ENCODE measurements around the gene RHCG.

Gene RHCG

DNA sequence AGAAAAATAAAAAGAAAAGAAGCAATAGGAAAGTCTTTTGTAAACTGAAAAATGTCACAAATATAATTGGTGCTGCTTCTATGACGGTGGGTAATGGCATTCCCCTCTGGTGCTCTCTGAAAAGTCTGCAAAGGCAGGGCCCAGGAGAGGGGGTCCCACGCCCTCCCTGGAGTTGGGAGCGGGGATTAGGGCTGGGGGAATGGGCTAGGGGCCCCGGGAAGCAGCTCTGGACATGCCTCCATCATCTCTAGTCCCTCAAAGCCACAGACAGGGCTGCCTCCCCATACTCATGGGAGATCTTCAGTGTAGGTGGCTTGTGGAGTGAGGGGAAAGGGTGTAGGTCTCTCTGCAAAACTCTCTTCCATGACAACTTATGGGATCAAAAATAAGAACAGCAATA, 7.8 kb upstream of the RHCG start:
- no peak for DNase-seq (ENCODE audit: low read depth, low spot score)

DNA sequence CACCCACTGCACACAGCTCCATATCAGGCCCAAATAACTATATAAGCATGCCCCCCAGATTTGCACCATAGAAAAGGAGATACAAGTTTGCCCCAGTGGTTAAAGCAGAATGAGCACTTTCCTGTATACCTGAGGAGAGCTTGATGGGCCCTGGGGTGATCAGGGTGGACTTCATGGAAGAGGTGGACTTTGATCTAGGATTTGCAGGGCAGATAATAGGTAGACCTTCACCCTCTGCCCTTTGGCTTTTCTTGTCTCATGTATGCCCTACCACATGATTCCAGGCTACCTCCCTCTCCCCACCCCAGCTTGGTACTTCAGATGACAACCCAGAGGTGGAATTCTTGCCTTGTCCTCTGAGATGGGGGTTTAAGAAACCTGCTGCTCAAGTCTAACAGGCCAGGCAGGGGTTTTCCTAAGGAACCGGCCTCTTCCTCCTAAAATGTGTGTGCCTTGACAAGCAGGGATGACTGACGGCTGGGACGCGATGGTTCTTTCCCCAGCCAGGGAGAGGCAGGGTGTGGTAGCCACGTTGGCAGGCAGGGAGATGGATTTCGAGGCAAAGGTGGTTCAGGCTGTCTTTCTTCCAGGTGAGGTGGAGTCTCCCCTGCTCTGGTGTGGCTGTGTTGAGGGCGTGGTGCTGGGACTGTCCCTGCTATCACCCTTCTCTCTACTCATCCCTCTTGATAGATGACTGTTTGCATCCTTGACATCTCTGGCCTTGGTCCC, 6.6 kb upstream of the RHCG start:
- DNase-seq (ENCODE audit: low read depth, low spot score) = no peak

DNA sequence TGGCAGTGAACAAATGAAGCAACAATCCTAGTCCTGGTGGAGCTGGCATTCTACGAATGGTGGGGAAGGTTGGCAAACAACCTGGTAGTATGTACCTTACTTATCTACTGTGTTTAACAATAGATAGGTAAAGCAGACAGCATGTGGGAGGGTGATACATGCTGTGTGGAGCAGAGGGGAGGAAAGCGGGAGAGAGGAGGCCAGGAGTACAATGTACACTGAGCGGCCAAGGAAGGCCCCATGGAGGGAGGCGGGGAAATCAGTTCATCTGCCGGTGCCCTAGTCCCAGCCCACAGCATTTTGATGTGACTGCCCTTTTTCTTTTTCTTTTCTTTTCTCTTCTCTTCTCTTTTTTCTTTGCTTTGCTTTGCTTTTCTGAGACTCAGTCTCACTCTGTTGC, 5.3 kb upstream of the RHCG start:
- no peak for DNase-seq (ENCODE audit: low read depth, low spot score)

DNA sequence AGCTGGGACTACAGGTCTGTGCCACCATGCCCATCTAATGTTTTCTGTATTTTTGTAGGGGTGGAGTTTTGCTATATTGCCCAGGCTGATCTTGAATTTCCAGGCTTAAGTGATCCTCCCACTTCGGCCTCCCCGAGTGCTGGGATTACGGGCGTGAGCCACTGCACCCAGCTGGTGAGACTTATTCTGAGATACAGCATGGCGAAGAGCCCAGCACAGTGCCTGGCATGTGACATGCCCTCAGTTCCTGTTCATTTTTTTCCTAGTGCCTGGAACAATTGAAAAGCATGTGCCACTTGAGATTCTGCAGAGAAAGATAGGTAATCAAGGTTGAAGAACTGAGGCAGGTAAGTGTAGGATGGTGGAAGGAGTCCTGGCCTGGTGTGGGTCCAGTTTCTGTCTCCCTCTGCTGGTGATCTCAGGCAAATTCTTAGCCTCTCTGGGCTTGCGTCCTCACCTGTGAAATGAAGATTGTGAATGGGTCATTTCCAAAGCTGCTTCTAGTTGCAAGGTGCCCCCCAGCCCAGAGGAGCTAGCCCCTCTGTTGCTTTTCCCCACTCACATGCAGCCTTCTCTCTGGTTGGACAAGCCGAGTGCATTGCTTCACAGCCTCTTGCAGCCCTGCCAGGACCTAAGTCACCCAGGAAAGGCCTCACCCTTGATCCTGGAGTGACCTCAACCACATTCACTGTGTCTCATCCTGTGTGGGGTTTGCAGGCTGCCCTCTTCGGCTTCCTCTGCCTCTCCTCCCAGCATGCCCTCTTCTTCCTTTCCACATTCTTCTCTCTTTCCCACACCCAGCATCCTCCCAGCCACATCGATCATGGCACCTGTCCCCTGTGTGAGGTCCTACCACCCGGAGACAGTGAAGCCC, 4.3 kb upstream of the RHCG start:
- DNase-seq (ENCODE audit: low read depth, low spot score) = no peak

DNA sequence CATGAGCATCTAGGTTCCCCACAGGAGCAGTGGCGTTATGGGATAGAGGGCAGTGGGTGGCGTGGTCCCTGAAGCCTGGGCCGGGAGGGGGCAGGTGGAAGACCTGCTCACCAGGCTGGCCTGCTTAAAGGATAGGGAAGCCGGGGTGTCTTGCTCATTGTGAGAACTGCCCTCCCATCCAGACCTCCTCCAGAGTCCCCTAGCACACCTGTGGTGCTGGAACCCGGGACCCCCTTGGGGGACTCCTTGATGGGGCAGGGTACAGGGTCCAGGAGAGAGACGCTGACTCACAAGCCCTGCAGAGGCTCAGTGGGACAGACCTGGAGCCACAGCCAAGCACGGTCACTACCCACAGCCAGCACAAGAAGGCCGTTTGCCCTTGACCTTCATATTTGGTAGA, 2.8 kb upstream of the RHCG start:
- DNase-seq (ENCODE audit: low read depth, low spot score) = no peak

DNA sequence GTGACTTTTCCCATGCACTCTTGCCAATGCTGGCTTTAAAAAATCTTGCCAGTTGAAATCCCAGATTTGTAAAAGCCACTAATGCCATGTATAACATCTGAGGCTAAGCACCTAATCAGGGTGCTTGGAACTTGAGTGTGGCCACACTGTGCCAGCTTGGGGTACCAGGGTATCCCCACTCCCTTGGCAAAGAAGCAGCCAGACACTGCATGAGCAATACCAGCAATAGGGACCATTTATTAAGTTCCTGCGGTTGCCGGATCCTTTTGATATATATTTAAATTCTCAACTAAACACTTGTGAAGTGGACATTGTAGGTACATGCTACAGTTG, 2.2 kb upstream of the RHCG start:
- DNase-seq (ENCODE audit: low read depth, low spot score) = no peak

DNA sequence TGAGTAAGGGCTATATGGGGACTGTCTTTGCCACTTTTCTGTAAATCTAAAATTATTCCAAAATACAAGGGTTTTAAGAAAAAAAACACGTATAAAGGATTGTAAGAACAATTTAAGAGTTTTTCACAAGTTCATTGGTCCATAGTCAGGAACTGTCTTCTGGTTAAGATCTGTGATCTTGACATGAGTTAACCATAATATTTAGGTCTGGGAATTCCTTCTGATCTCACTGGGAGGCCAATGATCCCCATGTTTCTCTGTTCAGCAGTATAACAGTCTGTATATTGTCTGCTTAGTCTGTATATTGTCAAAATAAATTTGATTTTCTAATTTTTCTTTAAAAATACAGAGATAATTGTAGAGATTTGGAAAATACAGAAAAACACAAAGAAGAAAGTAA, 848 bp upstream of the RHCG start:
- DNase-seq (ENCODE audit: low read depth, low spot score) = no peak

DNA sequence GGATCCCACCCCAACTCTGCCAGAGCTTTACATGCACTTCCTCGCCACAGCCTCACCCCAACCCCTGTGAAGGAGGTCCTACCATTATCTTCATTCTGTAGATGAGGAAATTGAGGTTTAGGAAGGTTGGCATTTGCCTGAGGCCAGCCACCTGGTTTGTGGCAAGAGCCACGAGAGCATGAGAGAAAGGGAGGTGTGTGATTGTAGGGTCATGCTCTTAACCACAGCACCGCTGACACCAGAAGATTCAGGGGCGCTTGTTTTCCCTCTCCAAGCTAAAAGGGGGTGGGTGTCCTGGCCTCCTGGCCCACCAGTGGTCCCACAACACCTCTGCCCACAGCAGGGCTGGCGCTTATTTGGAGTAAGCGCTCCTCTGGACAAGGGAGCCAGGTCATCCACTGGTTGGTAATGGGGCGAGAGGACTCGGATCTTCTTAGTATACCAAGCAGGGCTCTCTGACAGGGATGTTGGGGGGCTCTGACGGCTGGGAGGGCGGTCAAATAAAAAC, 691 bp downstream of the RHCG start:
- no peak for DNase-seq (ENCODE audit: low read depth, low spot score)

DNA sequence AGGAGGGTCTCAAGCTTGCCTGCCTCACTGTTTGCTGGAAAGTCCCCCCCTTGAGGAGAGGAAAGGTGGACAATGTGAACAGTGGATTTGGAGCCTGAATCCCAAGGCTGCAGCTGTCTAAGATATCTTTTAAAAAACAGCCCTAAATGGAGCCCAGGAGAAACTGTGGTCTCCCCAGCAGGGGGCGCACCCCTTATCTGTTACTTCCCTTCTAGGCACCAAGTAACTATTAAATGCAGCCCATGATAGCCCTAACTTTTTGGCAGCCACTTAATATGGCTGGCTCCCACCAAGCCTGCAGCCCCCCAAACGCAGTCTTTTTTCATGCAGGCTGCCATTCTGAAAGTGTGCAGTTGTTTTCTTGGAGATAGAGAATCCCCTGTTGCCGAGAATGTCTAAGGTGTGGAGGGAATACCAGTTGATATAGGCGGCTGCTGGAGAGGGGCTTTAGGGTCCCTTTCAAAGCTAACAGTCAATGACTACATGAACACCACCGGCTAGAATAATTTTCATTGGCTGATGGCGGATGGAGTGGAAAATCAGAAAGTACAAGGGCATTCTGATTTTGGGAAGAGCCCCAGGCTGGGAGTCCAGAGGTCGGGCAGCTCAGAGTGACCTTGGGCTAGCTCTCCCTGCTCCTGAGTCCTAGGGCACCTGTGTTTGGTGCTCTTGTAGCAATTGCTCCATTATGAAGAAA, 1.3 kb downstream of the RHCG start:
- DNase-seq (ENCODE audit: low read depth, low spot score) = no peak

DNA sequence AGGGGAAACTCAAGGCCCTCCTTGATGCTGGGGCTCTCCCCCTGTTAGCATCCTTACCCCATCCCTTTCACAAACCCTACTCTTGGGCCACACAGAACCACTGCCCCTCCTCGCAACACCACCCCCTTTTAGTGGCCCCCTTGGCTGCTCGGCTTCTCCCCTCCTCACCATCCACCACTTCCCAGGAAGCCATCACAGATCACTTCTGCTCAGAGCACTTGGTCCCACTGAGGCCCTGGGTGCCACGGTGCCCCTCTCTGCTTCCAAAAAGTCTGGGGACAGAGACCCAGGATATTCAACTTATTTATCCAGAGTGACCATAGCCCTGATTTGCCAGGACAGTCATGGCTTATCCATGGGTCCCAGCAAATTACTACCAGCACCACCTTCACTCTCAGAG, 2.4 kb downstream of the RHCG start:
- DNase-seq (ENCODE audit: low read depth, low spot score) = no peak

DNA sequence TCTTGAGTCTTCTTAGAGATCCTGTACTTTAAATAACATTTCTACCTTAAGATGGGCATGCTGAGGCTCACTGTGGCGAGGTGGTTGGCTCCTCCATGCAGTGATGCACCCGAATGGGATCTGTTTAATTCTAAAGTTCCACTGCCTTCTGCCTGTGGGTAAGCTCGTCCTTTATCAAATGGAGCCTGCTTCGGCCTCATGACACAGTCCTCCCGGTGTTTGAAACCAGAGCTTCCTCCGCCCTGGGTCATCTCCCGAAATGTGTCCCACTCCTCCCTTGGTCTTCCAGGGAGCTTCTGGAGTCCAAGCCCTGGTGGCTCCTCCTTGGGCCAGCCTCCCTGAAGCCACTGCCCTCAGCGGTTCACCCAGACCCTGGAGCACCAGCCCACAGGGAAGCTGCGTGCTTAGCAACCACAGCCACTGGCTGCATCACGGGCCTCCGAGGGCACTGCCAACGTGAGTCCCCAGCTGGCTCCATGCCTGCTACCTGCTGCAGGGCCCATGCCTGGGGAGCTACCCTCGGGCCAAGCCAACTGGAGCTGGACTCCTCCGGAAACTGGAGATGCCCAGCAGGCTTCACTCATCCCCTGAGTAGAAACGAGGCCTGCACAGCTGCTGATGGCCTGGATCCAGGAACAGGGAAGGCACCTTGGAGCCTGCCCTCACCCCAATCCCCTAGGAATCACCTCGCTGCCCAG, 3.3 kb downstream of the RHCG start:
- no peak for DNase-seq (ENCODE audit: low read depth, low spot score)

DNA sequence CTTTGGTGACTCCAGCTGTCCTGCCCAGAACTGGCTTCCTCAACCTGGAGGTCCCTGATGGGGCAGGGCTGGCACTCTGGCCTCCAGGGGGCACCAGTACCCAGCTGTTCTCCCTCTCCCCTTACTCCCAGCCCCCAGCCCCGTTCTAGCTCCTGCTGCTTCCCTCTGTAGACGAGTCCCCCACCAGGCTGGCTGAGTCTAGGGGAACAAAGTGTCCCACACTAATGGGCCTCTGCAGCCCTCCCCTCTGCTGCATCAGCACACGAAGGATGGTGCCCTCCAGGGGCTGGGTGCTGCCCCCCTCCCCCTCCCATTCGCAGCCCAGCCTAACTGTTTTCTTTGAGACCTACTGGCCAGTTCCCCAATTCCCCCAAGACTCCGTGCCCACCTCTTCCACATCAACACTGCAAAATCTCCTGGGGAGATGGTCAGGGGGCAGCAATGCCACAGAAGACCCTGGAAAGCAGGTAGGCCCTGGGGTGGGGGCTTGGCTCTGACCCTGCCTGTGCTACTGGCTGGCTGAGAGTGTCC, 4.2 kb downstream of the RHCG start:
- no peak for DNase-seq (ENCODE audit: low read depth, low spot score)

DNA sequence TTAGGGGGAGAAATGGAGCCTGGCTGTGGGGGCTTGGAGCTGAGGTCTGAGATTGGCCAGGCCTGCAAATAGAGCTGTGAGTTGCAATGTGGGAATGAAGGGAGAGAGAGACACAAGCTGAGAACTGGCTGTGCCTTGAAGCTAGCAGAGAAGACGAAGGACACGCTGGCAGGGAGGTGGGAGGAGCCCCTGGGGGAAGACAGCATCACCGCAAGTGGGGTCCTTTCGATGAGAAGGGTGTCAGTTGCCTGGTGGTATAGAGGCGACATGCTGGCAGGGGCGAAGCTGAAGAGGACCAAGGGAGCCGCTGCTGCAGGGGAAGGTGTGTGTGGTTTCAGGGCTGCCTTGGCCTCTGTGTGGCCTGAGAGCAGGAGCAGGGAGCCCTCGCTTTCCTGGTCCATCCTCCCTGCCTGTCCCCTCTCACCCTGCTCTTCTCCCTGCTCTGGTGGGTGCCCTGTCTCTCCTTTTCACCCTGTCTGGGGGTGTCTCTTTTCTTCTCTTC, 5.5 kb downstream of the RHCG start:
- DNase-seq (ENCODE audit: low read depth, low spot score) = no peak

DNA sequence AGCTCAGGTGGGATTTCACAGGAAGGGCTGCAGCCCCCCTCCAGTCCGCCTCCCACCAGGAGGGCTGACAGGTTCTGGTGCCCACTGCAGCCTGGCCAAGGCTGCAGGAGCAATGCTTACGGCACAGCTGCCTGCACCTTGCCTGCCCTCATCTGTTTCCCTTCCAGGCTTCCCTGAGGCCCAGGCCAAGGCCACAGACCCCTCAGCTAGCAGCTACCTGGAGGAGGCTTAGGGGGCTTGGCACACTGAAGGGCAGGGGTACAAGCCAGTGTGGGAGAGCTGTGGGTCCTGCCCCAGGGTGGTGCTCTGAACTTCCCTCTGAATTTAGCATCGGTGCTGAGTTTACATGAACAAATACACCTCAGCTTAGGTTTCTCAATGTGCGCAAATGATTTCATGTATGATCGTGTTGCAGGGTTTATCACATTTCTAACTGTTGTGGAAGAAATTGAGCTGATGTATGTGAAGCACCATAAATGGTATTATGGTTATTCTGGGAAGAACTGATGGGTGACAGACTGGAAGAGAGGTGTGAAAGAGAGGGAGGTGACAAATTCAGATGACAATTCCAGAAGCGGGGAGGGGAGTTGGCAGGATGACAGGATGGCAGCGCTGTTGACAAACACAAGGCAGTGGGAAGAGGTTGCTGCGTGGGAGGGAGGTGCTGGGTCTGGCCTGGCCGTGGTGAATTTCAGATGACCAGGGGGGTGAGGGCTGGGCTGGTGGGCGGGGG, 6.1 kb downstream of the RHCG start:
- no peak for DNase-seq (ENCODE audit: low read depth, low spot score)

DNA sequence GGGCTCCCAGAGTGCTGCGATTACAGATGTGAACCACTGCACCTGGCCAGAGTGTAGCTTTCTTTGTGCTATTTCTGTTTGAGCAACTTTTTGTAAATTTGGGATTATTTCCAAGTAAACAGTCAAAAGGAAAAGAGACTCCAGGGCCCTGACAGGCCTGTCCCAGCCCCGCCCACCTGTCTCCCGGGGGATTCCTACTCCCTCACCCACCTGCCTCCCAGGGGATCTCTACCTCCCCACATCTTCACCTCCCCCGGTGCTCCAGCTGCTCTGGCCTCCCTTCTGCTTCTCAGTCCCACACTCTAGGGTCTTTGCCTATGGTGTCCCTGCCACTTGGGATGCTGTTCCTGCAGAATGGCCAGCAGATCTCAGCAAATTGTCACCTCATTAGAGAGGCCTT, 7.0 kb downstream of the RHCG start:
- no peak for DNase-seq (ENCODE audit: low read depth, low spot score)

DNA sequence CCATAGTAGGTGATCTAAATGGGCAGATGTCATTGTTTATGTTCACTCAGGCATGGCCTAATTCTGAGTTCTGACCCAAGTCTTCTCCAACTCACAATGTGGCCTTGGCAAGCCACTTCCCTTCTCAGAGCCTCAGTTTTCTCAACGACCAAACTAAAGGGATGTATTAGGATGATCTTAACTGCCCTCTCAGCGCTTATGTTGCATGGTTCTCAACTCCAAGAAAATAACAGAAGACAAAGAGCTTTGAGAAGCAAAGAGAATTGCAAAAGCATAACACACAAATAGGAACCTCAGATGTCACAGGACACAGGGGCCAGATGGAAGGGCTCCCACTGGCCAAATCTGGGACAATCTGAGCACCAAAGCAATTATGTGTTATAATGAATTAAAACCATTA, 8.6 kb downstream of the RHCG start:
- no peak for DNase-seq (ENCODE audit: low read depth, low spot score)

DNA sequence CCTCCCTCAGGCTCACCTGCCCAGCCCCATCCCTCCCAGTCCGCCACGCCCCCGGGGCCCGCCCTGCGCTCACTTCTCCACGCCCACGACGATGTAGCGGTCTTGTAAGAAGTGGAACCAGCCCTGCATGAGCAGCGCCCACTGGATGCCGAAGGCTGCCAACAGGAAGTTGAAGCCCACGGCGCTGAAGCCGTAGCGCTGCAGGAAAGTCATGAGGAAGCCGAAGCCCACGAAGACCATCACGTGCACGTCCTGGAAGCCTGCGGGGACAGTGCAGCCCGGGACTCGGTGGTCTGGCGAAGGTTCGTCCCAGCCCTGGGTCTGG, 9.7 kb downstream of the RHCG start:
- no peak for DNase-seq (ENCODE audit: low read depth, low spot score)

DNA sequence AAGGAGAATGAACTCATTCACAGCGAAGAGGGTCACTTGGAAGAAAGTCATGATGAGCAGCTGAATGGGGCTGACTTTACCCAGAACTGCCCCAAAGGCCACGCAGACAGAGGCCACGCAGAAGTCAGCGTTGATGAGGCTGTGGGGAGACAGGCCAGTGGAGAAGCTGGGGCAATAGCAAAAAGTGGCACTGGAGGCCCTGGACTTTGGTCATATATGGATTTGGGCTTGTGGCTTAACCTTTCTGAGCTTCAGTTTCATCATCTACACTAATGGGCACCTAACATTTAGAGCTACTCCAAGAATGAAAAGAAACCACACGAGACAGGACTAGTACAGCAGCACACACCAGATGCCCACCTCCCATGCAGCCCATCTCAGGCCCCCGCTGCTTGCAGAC, 13.3 kb downstream of the RHCG start:
- no peak for DNase-seq (ENCODE audit: low read depth, low spot score)

DNA sequence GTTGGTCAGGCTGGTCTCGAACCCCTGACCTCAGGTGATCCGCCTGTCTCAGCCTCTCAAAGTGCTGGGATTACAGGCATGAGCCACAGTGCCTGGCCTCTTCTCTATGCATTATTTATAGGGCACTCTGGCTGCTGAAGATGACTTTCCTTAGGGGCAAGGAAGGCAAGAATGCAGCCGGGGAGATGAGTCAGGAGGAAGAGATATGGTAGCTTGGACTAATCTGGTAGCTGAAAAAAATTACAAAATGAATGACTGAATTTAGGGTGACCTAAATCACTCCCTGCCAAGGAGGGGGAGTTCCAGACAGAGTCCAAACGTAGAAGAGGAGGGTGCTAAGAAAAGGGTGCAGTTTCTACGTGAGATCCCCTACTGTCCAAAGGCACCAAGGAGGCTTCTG, 14.2 kb downstream of the RHCG start:
- no peak for DNase-seq (ENCODE audit: low read depth, low spot score)

DNA sequence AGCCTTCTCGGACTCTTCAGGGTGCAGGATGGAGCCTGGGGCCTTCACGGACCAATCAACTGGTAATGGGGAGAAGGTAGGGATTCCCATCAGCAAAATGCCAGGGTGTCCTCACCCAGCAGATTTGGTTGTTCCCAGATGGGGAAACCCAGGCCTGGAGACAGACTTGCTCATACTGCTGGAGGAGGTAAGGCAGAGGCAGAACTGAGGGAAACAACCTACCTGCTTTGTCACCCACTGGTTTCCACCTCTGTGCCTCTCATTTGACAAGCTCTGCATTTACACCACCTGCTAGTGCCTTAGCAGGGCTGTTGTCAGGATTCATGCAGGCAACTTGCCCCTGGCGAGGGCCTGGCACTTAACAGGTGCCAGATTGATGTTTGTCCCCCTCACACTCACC, 15.9 kb downstream of the RHCG start:
- DNase-seq (ENCODE audit: low read depth, low spot score) = no peak

DNA sequence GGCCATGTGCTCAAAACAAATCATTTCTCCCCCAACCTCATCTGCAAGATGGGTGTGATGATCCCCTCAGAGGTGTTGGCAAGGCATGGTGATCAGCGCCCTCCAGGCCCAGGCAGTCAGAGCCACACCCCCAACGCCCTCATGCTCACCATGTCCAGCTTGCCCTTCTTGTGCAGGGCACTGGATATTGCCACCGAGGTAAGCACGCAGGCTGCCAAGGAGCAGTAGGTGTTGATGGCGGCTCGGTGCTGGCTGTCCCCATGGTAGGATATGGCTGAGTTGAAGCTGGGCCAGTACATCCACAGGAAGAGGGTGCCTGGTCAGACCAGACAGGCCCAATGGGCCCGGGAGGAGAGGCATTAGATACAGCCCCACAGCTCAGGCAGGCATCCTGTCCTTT, 17.2 kb downstream of the RHCG start:
- no peak for DNase-seq (ENCODE audit: low read depth, low spot score)

Data from iPS DF 19.7 (cell line).